Mammary epithelial cell (primary cell): ENCODE measurements around the gene TMEM167B.

Experiments used
- CTCF ChIP-seq, 2 donors: IDR thresholded peaks in 1 of 2; conservative IDR thresholded peaks in 1 of 2; 2 replicates each; pipeline ENCODE4 v1.5.1; 2011 to 2012; ENCODE audit warnings: inconsistent platforms in 2 of 2, low read length in 2 of 2, mild to moderate bottlenecking in 2 of 2, control low read depth in 1 of 2, low read depth in 1 of 2; ENCODE audit not compliant: insufficient read depth in 1 of 2; ENCODE audit errors: extremely low read depth in 1 of 2
- EZH2 ChIP-seq: IDR thresholded peaks from 2 replicates; pipeline ENCODE4 v1.6.1; 2012; ENCODE audit warnings: low read length, inconsistent platforms, borderline replicate concordance

GRCh38 chr1:109069294-109069693 lies 21.3 kb upstream of the TMEM167B start:
- TF ChIP-seq CTCF (conservative IDR thresholded peaks at IDR 0.05 in 1 of 2, IDR thresholded peaks at IDR 0.05 in 1 of 2; ENCODE audit: extremely low read depth in 1 of 2, insufficient read depth in 1 of 2, low read depth in 1 of 2, low read length in 2 of 2) (no peak), EZH2 (no peak)
